Skeletal muscle satellite cell (primary cell): ENCODE results near the gene AURKB.

ENCODE experiments used
- H3K27me3 ChIP-seq: 2 replicates; pipeline ENCODE4 v1.7.0; 2013; ENCODE audit warnings: low read length; ENCODE audit not compliant: control insufficient read depth, insufficient read depth
- H3K36me3 ChIP-seq: 2 replicates; pipeline ENCODE4 v1.7.0; 2013; ENCODE audit warnings: mild to moderate bottlenecking, control low read depth, low read length; ENCODE audit not compliant: insufficient read depth
- H3K4me1 ChIP-seq: 2 replicates; pipeline ENCODE4 v1.7.0; 2013; ENCODE audit warnings: low read length; ENCODE audit not compliant: control insufficient read depth, insufficient read depth
- H3K4me2 ChIP-seq: 2 replicates; pipeline ENCODE4 v1.7.0; 2013; ENCODE audit warnings: mild to moderate bottlenecking, low read length
- H3K4me3 ChIP-seq: 2 replicates; pipeline ENCODE4 v1.7.0; 2013; ENCODE audit warnings: low read length
- H3K9ac ChIP-seq: 2 replicates; pipeline ENCODE4 v1.7.0; 2013; ENCODE audit warnings: mild to moderate bottlenecking, low read depth, low read length, moderate library complexity
- H3K9me3 ChIP-seq: replicated peaks from 2 replicates; pipeline ENCODE4 v1.7.0; 2013; ENCODE audit warnings: mild to moderate bottlenecking, control low read depth, low read length

AURKB gene

DNA sequence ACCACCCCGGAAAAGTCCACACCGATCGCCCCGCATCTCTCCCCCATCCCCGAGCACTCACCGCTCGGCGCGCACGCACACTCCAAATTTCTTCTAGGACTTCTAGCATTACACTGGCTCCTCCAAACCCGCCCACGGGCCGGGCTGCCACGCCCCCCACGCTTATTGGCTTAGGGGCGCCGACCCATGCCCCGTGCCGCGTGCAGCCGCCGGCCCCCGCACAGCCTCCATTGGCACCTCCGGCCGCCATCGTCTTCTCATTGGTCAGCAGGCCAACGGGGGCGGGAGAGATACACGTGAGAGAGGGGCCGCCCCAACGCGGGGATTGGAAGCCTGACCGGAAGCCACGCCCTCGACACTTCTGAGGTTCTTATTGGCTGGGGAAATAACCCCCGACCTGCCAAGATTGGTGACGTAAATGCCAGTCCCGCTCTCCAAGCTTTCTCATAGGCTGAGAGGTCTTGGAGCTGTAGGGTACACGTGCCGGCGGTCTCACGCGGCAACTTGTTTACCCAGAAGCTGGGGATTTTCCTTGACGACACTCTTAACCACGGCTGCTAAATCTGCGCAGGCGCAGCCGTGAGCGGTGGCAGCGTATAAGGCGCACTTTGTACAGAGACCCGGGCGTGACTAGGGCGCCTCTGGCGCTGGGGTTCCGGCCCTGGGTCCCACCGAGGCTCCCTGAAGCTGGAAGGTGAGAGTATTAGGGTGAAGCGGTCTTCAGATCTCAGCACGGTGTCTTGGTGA lies 54.0 kb downstream of the AURKB start:
- peak overlapping the region; percentile 87 for H3K4me2 ChIP-seq
- H3K36me3 ChIP-seq = peaks cover 32% of the 10 kb centered on the region
- peaks cover 44% of the 10 kb centered on the region for H3K4me1 ChIP-seq
- no peaks in the 10 kb centered on the region for H3K27me3 ChIP-seq
- peak overlapping the region; percentile 100 for H3K9ac ChIP-seq
- peak overlapping the region; percentile 93 for H3K4me3 ChIP-seq
- no peaks in the 10 kb centered on the region for H3K9me3 ChIP-seq

DNA sequence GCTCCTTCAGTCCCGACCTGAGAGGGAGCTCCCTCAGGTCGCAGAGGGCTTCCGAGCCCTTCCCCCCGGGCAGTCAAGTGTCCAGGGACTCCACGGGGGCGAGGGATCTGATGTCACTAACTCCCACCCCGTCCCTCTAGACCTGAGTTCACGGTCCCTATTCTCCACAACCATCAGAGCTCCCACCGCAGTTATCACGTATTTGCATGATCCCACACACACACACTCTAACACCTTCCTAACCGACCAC lies 54.5 kb downstream of the AURKB start:
- H3K36me3 ChIP-seq = peaks cover 29% of the 10 kb centered on the region
- H3K27me3 ChIP-seq = no peaks in the 10 kb centered on the region
- no peaks in the 10 kb centered on the region for H3K9me3 ChIP-seq
- peak overlapping the region; percentile 86 for H3K4me2 ChIP-seq
- H3K4me3 ChIP-seq = peak overlapping the region; percentile 93
- H3K9ac ChIP-seq = peak overlapping the region; percentile 100
- peaks cover 40% of the 10 kb centered on the region for H3K4me1 ChIP-seq

DNA sequence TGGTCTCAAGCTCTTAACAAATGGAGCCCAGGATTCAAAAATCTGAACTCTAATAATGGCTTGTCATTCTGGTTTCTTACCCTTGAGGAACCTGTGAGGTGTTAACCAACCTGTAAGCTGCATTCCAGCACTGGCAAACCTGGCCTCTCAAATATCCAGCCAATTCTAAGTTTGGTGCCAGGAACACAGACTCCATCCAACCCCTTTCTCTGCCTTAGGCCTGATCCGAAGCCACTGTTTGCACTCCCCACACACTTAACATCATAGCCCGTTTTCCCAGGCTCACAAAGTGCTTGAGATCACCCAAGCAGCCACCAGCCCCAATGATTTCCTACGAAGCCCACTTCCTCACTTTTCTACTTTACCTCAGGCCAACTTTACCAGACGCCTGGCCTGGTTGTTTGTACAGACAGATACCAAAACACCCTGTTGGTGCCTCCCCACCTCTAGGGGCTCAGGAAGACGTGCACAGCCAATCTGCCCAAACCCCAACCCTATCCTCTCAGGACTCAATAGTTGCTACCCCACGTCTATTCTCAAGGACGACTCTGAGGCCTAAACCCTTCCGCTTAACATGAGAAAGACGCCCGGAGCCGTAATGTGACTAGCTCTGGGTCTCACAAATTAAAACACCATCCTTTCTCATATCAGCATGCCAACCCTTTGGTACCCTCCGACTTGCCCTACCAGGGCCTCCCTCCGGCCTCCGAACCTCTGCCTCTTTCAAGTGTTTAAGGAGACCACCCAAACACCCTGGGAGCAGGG lies 55.0 kb downstream of the AURKB start:
- no peaks in the 10 kb centered on the region for H3K27me3 ChIP-seq
- peak overlapping the region; percentile 93 for H3K4me3 ChIP-seq
- no peaks in the 10 kb centered on the region for H3K9me3 ChIP-seq
- H3K36me3 ChIP-seq = peaks cover 29% of the 10 kb centered on the region
- peaks cover 41% of the 10 kb centered on the region for H3K4me1 ChIP-seq
- H3K9ac ChIP-seq = peak overlapping the region; percentile 100
- peak overlapping the region; percentile 86 for H3K4me2 ChIP-seq
